Activated CD4-positive, CD25-positive, alpha-beta regulatory T cell treated with anti-CD3 and anti-CD28 coated beads, Interleukin-2, amount 50 U/mL, for 16 hours (primary cell): Measurements from ENCODE around the gene CAMKMT.

Experiments
- DNase-seq: peaks from one replicate; pipeline ENCODE4 v3.0.0-alpha.2; 2020; ENCODE audit warnings: low read depth, low spot score

CAMKMT gene

GRCh38 chr2:44361330-44362206 is at the start of gene CAMKMT, which contains the start of gene PREPL:
Gene CAMKMT (plus strand): TSS chr2:44361947.
Gene PREPL (minus strand): TSS chr2:44361494. CDS start chr2:44346342, 15,152 bp downstream.
- DNase-seq, result peak; percentile 97

- DNase-seq, result no peak
These were observed 47.4 kb upstream of the CAMKMT start for GRCh38 chr2:44314362-44314761.

- DNase-seq, result no peak
These were observed 45.8 kb upstream of the CAMKMT start for GRCh38 chr2:44315945-44316344.

GRCh38 chr2:44320832-44321231 is 40.9 kb upstream of the CAMKMT start:
- no peak for DNase-seq

- no peak for DNase-seq
These were observed 40.4 kb upstream of the CAMKMT start for GRCh38 chr2:44321360-44321759.

GRCh38 chr2:44324971-44325426 is 36.7 kb upstream of the CAMKMT start:
- DNase-seq, result no peak

GRCh38 chr2:44325897-44326296 is 35.9 kb upstream of the CAMKMT start:
- no peak for DNase-seq

GRCh38 chr2:44326548-44327264 is 35.0 kb upstream of the CAMKMT start:
- DNase-seq, result no peak

- DNase-seq, result no peak
These were observed 33.0 kb upstream of the CAMKMT start for GRCh38 chr2:44328750-44329149.

- no peak for DNase-seq
These were observed 32.4 kb upstream of the CAMKMT start for GRCh38 chr2:44329343-44329742.

- DNase-seq, result no peak
These were observed 30.9 kb upstream of the CAMKMT start for GRCh38 chr2:44330801-44331200.

GRCh38 chr2:44333994-44334393 is 27.8 kb upstream of the CAMKMT start:
- DNase-seq, result no peak

- DNase-seq, result no peak
These were observed 25.8 kb upstream of the CAMKMT start for GRCh38 chr2:44335806-44336538.

- no peak for DNase-seq
These were observed 18.9 kb upstream of the CAMKMT start for GRCh38 chr2:44342854-44343253.

GRCh38 chr2:44347526-44347925 is 14.2 kb upstream of the CAMKMT start:
- no peak for DNase-seq

- DNase-seq, result no peak
These were observed 13.3 kb upstream of the CAMKMT start for GRCh38 chr2:44348400-44348799.

- DNase-seq, result no peak
These were observed 12.2 kb upstream of the CAMKMT start for GRCh38 chr2:44349506-44349905.

- DNase-seq, result no peak
These were observed 10.7 kb upstream of the CAMKMT start for GRCh38 chr2:44351088-44351487.

- no peak for DNase-seq
These were observed 10.1 kb upstream of the CAMKMT start for GRCh38 chr2:44351676-44352075.

- DNase-seq, result no peak
These were observed 9.2 kb upstream of the CAMKMT start for GRCh38 chr2:44352510-44352909.

GRCh38 chr2:44354761-44355160 is 7.0 kb upstream of the CAMKMT start:
- DNase-seq, result no peak

GRCh38 chr2:44358503-44358902 is 3.2 kb upstream of the CAMKMT start:
- no peak for DNase-seq
